MCF 10A (cell line): Measurements from ENCODE around the gene NPTX1. TPM values are rescaled to one million over a fixed set of nuclear protein-coding genes. Genes with fewer than 3 reads are reported as not detected.

Experiments used
- BruUV-seq: library from RNA; stranded (reverse); fragments of 400-500 nt; replicated peaks from 2 replicates; lab custom pipeline; 2021; lab: Mats Ljungman, UMichigan
- CTCF ChIA-PET: fragments of 300-600 bp; sonication (Branson Sonifier 250); formaldehyde crosslinking; extraction: SDS; loops from one replicate; lab custom pipeline; 2021; ENCODE audit warnings: antibody characterized with exemption, inconsistent platforms; lab: Yijun Ruan, JAX
- POLR2A ChIA-PET: fragments of 300-600, 350-650 bp; sonication (Branson Sonifier 250); formaldehyde crosslinking; extraction: SDS; loops from one replicate; lab custom pipeline; 2020; ENCODE audit warnings: antibody characterized with exemption, inconsistent platforms; lab: Yijun Ruan, JAX
- DNase-seq: peaks from one replicate; pipeline ENCODE4 v3.0.0-alpha.2; 2018; ENCODE audit not compliant: unreplicated experiment
- H3K27ac Mint-ChIP-seq: one replicate; pipeline ENCODE4 v1.8.0; 2022; ENCODE audit warnings: mild to moderate bottlenecking, low read depth, mixed read lengths; ENCODE audit not compliant: unreplicated experiment
- H3K27me3 Mint-ChIP-seq: one replicate; pipeline ENCODE4 v1.8.0; 2022; ENCODE audit warnings: mixed read lengths; ENCODE audit not compliant: insufficient read depth, unreplicated experiment
- H3K36me3 Mint-ChIP-seq: one replicate; pipeline ENCODE4 v1.8.0; 2022; ENCODE audit warnings: mild to moderate bottlenecking, moderate library complexity, mixed read lengths; ENCODE audit not compliant: insufficient read depth, unreplicated experiment
- H3K4me1 Mint-ChIP-seq: one replicate; pipeline ENCODE4 v1.8.0; 2022; ENCODE audit warnings: mixed read lengths; ENCODE audit not compliant: insufficient read depth, unreplicated experiment
- H3K4me3 Mint-ChIP-seq: one replicate; pipeline ENCODE4 v1.8.0; 2022; ENCODE audit warnings: mild to moderate bottlenecking, moderate library complexity, mixed read lengths; ENCODE audit not compliant: unreplicated experiment
- H3K9me3 Mint-ChIP-seq: one replicate; pipeline ENCODE4 v1.8.0; 2022; ENCODE audit warnings: mixed read lengths; ENCODE audit not compliant: unreplicated experiment
- CTCF ChIP-seq: fragments of 200-600 bp; IDR thresholded peaks from one replicate; pipeline ENCODE4 v1.8.0; 2022; ENCODE audit warnings: antibody characterized with exemption, mild to moderate bottlenecking; ENCODE audit not compliant: unreplicated experiment
- intact Hi-C: fragments of 100-400 bp; cut with micrococcal nuclease; formaldehyde crosslinking; loops from 2 replicates; pipeline ENCODE4 v1.14.1; 2022
- total RNA-seq: library from RNA; stranded (reverse); gene quantifications from 2 replicates; pipeline ENCODE4 v1.2.3, GENCODE V29; 2022

The NPTX1 gene
- total RNA-seq, 1 experiment from 2014 or later, result not detected

GRCh38 chr17:80426671-80427326 lies 49.6 kb downstream of the NPTX1 start:
- ChIA-PET CTCF (interaction anchor here (0.6 to 1.9 kb wide), 22 partner anchors 11 to 835 kb away, joined by 3 to 10 read pairs (median 4); partner anchors contain the start of gene ENDOV), POLR2A (interaction anchor here (0.5 to 1.9 kb wide), 6 partner anchors 12 to 812 kb away, joined by 3 to 10 read pairs (median 4); partner anchors contain the start of genes ENDOV, NDUFAF8 and TEPSIN)
- no peaks in the 10 kb centered on the region for H3K36me3 Mint-ChIP-seq
- intact Hi-C loops, result loop anchor here (5.0 to 10.0 kb wide), 2 partner anchors 468 to 556 kb away; no protein-coding TSS in a partner anchor
- H3K27ac Mint-ChIP-seq, result no peak overlapping the region
- no TSS peak for BruUV-seq
- TF ChIP-seq CTCF, result peak; percentile 96
- no peak overlapping the region for H3K4me3 Mint-ChIP-seq
- no peaks in the 10 kb centered on the region for H3K27me3 Mint-ChIP-seq
- DNase-seq, result peak; percentile 66
- no peaks in the 10 kb centered on the region for H3K4me1 Mint-ChIP-seq
- no peaks in the 10 kb centered on the region for H3K9me3 Mint-ChIP-seq

GRCh38 chr17:80425835-80426426 lies 50.5 kb downstream of the NPTX1 start:
- CTCF ChIA-PET, result interaction anchor here (1.4 kb wide), 1 partner anchor 12 kb away, joined by 4 read pairs; no protein-coding TSS in a partner anchor
- intact Hi-C loops, result loop anchor here (5.0 to 10.0 kb wide), 2 partner anchors 469 to 556 kb away; no protein-coding TSS in a partner anchor
- H3K27ac Mint-ChIP-seq, result no peak overlapping the region
- no peaks in the 10 kb centered on the region for H3K27me3 Mint-ChIP-seq
- H3K36me3 Mint-ChIP-seq, result no peaks in the 10 kb centered on the region
- no peak for DNase-seq
- POLR2A ChIA-PET, result interaction anchor here (0.8 to 1.9 kb wide), 2 partner anchors 11 to 551 kb away, joined by 3 to 10 read pairs; partner anchors contain the start of gene ENDOV
- no peaks in the 10 kb centered on the region for H3K9me3 Mint-ChIP-seq
- no peak for TF ChIP-seq CTCF
- H3K4me1 Mint-ChIP-seq, result no peaks in the 10 kb centered on the region
- BruUV-seq, result no TSS peak
- H3K4me3 Mint-ChIP-seq, result no peak overlapping the region

- no peaks in the 10 kb centered on the region for H3K27me3 Mint-ChIP-seq
- DNase-seq, result no peak
- BruUV-seq, result no TSS peak
- intact Hi-C loops, result loop anchor here (5.0 to 10.0 kb wide), 2 partner anchors 470 to 557 kb away; no protein-coding TSS in a partner anchor
- no peak overlapping the region for H3K27ac Mint-ChIP-seq
- H3K36me3 Mint-ChIP-seq, result no peaks in the 10 kb centered on the region
- TF ChIP-seq CTCF, result no peak
- no peak overlapping the region for H3K4me3 Mint-ChIP-seq
- CTCF ChIA-PET, result interaction anchor here (0.6 kb wide), 2 partner anchors 138 to 172 kb away, joined by 3 to 4 read pairs; no protein-coding TSS in a partner anchor
- POLR2A ChIA-PET, result interaction anchor here (0.8 to 1.9 kb wide), 4 partner anchors 10 to 552 kb away, joined by 3 to 10 read pairs (median 6); partner anchors contain the start of gene ENDOV
- no peaks in the 10 kb centered on the region for H3K9me3 Mint-ChIP-seq
- no peaks in the 10 kb centered on the region for H3K4me1 Mint-ChIP-seq
These were observed 51.3 kb downstream of the NPTX1 start for GRCh38 chr17:80424878-80425765.
